DMS79 (cell line): Measurements from ENCODE around the gene C1QTNF9.
"Not testable (repeated sequence)": the region's sequence is repeated elsewhere in the genome, so short reads cannot be mapped to it uniquely, and the experiment has no call there.

ENCODE experiments used
- DNase-seq: peaks from one replicate; lab custom pipeline; 2025; lab: John Stamatoyannopoulos, UW

Gene C1QTNF9, protein sequence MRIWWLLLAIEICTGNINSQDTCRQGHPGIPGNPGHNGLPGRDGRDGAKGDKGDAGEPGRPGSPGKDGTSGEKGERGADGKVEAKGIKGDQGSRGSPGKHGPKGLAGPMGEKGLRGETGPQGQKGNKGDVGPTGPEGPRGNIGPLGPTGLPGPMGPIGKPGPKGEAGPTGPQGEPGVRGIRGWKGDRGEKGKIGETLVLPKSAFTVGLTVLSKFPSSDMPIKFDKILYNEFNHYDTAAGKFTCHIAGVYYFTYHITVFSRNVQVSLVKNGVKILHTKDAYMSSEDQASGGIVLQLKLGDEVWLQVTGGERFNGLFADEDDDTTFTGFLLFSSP

GRCh38 chr13:24309300-24309699 lies at the start of gene C1QTNF9:
Gene C1QTNF9 (plus strand): TSS chr13:24309580. CDS start chr13:24316004, 6,424 bp downstream.
- not testable (repeated sequence) for DNase-seq

DNA sequence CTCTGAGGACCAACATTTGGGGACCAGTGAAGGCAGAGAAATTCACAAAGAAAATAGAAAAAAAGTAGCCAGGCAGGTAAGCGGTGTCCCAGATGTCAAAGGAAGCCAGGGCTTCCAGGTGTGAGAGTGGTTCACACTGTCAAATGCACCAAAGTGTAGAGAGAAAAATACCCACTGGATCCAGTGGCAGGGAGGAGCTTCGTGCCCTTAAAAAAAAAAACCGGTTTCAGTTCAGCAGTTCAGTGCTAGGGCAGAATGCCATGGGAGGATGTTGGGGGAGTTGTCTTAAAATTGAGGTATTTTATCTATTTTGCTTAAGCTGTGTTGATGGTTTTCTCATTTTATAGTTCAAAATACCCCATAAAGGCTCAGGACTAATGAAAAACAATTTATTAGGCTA lies 47.8 kb upstream of the C1QTNF9 start:
- no peak for DNase-seq

DNA sequence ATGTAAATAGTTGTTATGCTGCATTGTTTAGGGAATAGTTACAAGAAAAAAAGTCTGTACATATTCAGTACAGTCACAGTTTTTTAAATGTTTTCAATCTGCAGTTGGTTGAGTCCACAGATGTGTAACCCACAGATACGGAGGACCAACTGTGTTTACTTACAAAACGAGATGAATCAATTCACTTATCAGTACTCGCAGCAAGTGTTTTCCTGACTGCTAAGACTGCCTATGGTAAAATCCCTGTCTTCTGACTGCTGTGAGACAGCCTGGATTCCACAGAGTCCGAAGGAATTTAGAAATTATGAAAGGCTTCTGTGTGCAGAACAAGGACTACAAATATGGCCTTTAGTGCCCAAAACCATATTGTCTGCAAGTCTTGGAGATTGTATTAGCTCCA lies 45.7 kb upstream of the C1QTNF9 start:
- no peak for DNase-seq

GRCh38 chr13:24264976-24265375 lies 44.4 kb upstream of the C1QTNF9 start:
- no peak for DNase-seq

- no peak for DNase-seq
Measured at GRCh38 chr13:24265453-24265852, 43.9 kb upstream of the C1QTNF9 start.

DNA sequence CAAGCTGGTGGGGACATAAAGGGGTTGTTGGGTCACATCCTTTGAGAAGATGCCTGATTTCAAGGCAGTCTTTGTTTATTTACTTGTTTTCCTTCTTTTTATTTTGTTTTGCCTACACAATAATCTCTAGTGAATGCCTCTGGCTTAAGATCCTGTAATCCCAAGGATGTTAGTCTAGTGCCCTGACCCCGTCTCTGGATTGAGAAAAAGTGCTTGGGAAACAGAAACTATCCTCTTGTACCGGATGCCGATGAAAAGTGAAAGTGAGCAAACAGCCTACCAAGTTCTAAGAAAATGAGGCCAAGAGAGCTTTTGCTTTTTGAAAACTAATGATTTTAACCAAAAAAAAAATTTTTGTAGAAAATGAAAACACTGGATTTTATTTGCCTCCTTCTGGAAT lies 42.1 kb upstream of the C1QTNF9 start:
- no peak for DNase-seq

- DNase-seq = no peak
Measured at GRCh38 chr13:24267801-24268200, 41.6 kb upstream of the C1QTNF9 start.

GRCh38 chr13:24269821-24270220 lies 39.6 kb upstream of the C1QTNF9 start:
- DNase-seq = no peak

DNA sequence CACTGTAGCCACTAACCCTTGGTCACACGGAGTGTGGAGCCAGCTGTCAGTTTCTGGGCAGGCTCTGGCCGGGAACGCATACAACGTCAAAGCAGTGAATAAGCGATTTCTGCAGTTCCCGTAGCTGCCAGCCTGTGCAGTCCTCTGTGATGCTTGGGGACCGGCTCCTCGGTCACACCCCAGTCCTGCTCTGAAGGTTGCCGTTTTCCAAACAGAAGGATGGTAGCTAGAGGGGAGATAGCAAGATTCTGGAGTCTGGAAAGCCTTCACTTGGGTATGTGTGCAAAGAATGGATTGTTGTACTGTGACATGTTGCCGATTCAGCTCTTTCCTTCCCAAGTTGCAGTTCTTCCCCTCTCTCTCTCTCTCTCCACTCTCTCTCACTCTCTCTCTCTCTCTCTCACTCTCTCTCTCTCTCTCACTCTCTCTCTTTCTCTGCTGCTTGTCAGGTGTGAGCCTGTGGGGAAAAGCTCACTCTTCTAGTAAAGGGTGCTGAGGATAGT lies 38.7 kb upstream of the C1QTNF9 start:
- no peak for DNase-seq

DNA sequence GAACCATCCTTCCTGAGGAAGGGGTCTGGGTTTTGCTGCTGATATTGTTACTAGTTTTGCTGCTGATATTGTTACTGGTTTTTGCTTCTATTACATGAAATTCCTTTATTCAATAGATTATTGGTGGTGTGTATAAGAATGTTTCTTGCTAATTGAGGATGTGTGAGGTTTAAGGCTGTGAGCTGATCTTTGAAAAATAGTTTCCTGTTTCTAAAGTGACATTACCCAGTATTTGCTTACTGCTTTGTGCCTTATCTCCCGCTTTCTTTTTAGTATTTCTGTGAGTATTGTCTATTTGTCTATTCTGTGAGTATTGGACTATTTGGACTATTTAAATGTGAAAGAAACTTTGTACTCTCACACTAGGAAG lies 38.2 kb upstream of the C1QTNF9 start:
- DNase-seq = no peak

- DNase-seq = no peak
Measured at GRCh38 chr13:24271601-24272451, 37.6 kb upstream of the C1QTNF9 start.

- DNase-seq = peak; percentile 31
Measured at GRCh38 chr13:24272452-24273161, 36.8 kb upstream of the C1QTNF9 start.

DNA sequence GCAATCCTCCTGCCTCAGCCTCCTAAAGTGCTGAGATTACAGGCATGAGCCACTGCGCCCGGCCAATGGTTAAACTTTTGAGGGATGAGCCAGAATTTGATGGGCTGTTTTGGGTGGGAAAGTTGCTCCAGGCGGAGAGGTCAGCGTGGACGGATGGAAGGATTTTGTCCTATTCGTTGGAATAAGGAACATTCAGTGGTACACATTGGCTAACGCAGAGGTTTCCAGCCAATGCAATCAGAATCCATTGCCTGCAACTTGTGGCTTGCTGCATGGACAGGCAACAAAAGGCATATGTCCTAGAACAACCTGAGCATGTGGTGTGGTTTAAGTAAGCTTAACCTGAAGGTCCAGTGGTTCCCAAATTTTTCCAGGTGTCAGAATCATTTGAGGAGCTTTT lies 35.5 kb upstream of the C1QTNF9 start:
- DNase-seq = no peak

GRCh38 chr13:24274452-24275021 lies 34.8 kb upstream of the C1QTNF9 start:
- no peak for DNase-seq

DNA sequence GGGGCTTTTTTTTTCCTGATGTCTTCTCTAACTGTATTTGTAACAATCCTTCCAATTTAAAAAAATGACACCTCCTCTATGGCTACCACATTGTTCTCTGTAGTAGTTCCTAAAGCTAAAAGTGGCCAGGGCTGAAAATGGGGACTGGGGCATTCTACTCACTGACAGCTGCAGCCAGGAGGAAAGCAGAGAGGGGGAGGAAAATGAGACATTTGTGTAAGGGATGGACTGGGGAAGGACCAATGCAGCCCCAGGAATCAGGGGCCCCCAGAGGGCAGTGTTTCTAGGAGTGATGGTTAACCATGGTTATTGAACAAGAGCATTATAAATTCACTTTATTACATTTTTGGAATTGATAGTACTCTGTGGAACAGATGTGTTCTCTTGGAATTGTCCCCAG lies 34.3 kb upstream of the C1QTNF9 start:
- no peak for DNase-seq

GRCh38 chr13:24276306-24276705 lies 33.1 kb upstream of the C1QTNF9 start:
- DNase-seq = no peak

GRCh38 chr13:24276861-24277260 lies 32.5 kb upstream of the C1QTNF9 start:
- no peak for DNase-seq

GRCh38 chr13:24277761-24278160 lies 31.6 kb upstream of the C1QTNF9 start:
- DNase-seq = no peak

DNA sequence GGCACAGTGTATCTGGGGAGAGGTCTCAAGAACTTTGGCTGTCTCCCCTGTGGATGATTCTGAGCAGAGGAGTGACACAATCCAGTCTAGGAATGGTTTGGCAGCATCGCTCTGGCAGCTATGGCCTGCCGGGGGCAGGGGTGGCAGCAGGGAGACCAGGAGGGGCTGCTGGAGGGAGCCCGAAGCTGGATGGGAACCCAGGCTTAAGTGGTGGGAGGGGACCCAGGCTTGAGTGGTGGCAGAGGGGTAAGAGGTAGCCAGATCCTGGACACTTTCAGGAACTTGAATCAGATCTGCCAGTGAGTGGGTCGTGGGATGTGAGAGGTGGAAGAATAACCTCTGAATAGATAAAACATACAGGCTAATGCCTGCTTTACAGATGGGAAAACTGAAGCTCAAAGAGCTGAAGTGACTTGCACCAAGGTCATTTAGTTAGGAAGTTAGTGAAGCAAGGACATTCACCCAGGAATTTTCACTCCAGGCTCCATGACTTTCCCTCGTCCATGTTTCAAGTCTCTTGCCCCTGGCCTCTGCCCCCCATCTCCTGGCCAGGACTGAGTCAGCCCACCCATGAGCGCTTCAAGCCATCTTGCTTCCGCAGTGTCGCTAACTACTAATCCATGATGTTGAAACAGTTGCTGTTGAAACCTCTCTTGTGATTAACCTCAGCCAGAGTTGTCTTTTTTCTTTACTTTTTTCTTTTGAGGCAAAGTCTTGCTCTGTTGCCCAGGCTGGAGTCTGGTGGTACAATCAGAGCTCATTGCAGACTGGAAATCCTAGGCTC lies 29.9 kb upstream of the C1QTNF9 start:
- no peak for DNase-seq

- no peak for DNase-seq
Measured at GRCh38 chr13:24280720-24281119, 28.7 kb upstream of the C1QTNF9 start.
